ENCODE measurements around the gene KCNMB4. TPM values are rescaled to one million over a fixed set of nuclear protein-coding genes. Genes with fewer than 3 reads are reported as not detected.
A peak's percentile ranks its signal among the peaks of the same experiment; 100 is the strongest.

Gene KCNMB4
- total RNA-seq, 1 experiment from 2014 or later = 3.0 TPM

DNA sequence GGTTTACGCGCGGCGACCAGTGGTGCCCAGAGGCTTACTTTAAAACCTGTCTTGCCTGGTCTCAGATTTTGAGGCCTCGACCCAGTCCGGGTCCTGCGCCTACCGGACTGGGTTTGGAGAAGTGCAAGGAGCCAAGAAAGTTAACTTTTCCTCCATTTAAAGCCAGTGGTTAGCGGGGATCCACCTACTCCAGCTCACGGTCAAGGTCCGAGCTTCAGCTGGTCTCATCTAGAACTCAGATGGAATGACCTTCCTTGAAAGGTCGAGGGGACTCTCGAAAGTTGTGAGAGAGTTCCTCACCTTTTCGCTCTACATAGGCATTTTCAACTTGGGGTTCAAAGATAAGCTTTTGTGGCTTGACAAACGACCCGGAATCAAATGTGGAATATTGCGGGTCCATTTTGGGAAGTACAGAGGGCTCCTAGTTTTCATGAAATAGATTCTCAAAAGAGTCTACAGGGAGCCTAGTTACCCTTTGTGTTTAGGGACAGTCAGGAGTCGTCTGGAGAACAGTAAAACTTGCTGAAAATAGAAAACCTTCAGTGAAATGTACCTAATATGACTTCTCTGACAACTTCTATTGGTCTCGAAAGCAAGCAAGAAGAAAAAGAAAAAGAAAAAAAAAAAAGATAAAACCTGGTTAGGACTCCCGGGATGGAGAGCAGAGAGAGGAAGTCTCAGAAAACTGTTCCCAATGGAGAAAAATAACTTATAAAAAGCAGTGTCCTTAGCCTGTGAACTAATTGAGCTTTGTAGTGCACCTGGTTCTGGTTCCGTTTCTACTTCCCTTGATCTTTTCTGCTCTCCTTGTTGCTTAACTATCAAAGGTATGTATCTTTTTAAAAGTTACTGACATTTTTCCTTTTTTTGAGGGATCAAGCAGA, 1.4 kb downstream of the KCNMB4 start:
- Histone ChIP-seq H4K20me1 (ENCODE audit: low read length) (no peaks in the 10 kb centered on the region), H3K36me3 (ENCODE audit: low read depth, low read length) (no peaks in the 10 kb centered on the region), H3K4me2 (ENCODE audit: low read length) (peak overlapping the region; percentile 90), H3K79me2 (ENCODE audit: low read length) (no peaks in the 10 kb centered on the region), H3K9ac (ENCODE audit: low read length) (no peak overlapping the region), H3K27me3 (ENCODE audit: low read length) (no peaks in the 10 kb centered on the region), H3F3A (ENCODE audit: low read length, unreplicated experiment) (no peaks in the 10 kb centered on the region), H3K27ac (ENCODE audit: low read length) (no peak overlapping the region), H3K4me1 (ENCODE audit: insufficient read depth, low read length) (peaks cover 20% of the 10 kb centered on the region), H2AFZ (ENCODE audit: low read length) (peak overlapping the region; percentile 86), H3K9me3 (ENCODE audit: low read length) (no peaks in the 10 kb centered on the region), H3K4me3 (ENCODE audit: low read length) (peak overlapping the region; percentile 79), H3K9me2 (replicated peaks; ENCODE audit: low read length) (no peaks in the 10 kb centered on the region)
- DNase-seq (no peak), ATAC-seq (no peak)
- BruUV-seq (replicated peaks) = no TSS peak
- POLR2A ChIA-PET (ENCODE audit: unreplicated experiment) = interaction anchor here (0.6 to 0.7 kb wide), 2 partner anchors 216 to 253 kb away, joined by 6 to 7 read pairs; no protein-coding TSS in a partner anchor
- TF ChIP-seq, protein P1, sequence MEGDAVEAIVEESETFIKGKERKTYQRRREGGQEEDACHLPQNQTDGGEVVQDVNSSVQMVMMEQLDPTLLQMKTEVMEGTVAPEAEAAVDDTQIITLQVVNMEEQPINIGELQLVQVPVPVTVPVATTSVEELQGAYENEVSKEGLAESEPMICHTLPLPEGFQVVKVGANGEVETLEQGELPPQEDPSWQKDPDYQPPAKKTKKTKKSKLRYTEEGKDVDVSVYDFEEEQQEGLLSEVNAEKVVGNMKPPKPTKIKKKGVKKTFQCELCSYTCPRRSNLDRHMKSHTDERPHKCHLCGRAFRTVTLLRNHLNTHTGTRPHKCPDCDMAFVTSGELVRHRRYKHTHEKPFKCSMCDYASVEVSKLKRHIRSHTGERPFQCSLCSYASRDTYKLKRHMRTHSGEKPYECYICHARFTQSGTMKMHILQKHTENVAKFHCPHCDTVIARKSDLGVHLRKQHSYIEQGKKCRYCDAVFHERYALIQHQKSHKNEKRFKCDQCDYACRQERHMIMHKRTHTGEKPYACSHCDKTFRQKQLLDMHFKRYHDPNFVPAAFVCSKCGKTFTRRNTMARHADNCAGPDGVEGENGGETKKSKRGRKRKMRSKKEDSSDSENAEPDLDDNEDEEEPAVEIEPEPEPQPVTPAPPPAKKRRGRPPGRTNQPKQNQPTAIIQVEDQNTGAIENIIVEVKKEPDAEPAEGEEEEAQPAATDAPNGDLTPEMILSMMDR (conservative IDR thresholded peaks at IDR 0.05; ENCODE audit: low read depth, low read length) = no peak
- TF ChIP-seq EZH2phosphoT487 (IDR thresholded peaks at IDR 0.05; ENCODE audit: borderline replicate concordance, low read length) (no peak), EZH2 (IDR thresholded peaks at IDR 0.05; ENCODE audit: low read length, unreplicated experiment) (no peak)
- intact Hi-C loops (cut with micrococcal nuclease) = loop anchor here (5.0 to 10.0 kb wide), 4 partner anchors 125 to 463 kb away; partner anchors contain the start of gene CNOT2
- CTCF ChIA-PET = no interaction called here

DNA sequence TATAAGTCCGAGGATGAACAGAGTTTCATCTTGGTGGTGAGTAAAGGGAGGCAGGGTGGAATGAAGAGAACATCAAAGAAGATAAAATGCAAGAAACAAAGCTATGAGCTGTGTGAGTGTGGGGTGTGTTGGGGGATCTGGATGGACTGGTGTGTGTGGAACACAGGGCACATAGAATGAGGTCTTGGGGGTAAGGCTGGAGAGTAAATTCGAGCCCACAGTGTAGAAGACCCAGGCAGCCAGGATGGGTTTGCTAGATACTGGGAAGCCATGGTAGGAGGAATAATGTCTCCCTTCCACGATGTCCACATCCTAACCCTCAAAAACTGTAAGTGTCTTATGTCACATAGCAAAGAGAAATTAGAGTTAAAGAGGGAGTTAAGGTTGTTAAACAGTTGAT, 6.8 kb downstream of the KCNMB4 start:
- Histone ChIP-seq H4K20me1 (ENCODE audit: low read length) (no peaks in the 10 kb centered on the region), H3K4me3 (ENCODE audit: low read length) (no peak overlapping the region), H3K9me3 (ENCODE audit: low read length) (no peaks in the 10 kb centered on the region), H3K27ac (ENCODE audit: low read length) (no peak overlapping the region), H3K27me3 (ENCODE audit: low read length) (no peaks in the 10 kb centered on the region), H3K9me2 (replicated peaks; ENCODE audit: low read length) (no peaks in the 10 kb centered on the region), H2AFZ (ENCODE audit: low read length) (no peak overlapping the region), H3K4me1 (ENCODE audit: insufficient read depth, low read length) (peaks cover 5% of the 10 kb centered on the region), H3K4me2 (ENCODE audit: low read length) (no peak overlapping the region), H3K36me3 (ENCODE audit: low read depth, low read length) (no peaks in the 10 kb centered on the region), H3K79me2 (ENCODE audit: low read length) (no peaks in the 10 kb centered on the region), H3K9ac (ENCODE audit: low read length) (no peak overlapping the region), H3F3A (ENCODE audit: low read length, unreplicated experiment) (no peaks in the 10 kb centered on the region)
- DNase-seq (no peak), ATAC-seq (no peak)
- TF ChIP-seq, protein P1 (conservative IDR thresholded peaks at IDR 0.05; ENCODE audit: low read depth, low read length) = no peak
- TF ChIP-seq EZH2phosphoT487 (IDR thresholded peaks at IDR 0.05; ENCODE audit: borderline replicate concordance, low read length) (no peak), EZH2 (IDR thresholded peaks at IDR 0.05; ENCODE audit: low read length, unreplicated experiment) (no peak)
- intact Hi-C loops (cut with micrococcal nuclease) = no loop called here
- BruUV-seq (replicated peaks) = no TSS peak
- ChIA-PET CTCF (no interaction called here), POLR2A (ENCODE audit: unreplicated experiment) (no interaction called here)

DNA sequence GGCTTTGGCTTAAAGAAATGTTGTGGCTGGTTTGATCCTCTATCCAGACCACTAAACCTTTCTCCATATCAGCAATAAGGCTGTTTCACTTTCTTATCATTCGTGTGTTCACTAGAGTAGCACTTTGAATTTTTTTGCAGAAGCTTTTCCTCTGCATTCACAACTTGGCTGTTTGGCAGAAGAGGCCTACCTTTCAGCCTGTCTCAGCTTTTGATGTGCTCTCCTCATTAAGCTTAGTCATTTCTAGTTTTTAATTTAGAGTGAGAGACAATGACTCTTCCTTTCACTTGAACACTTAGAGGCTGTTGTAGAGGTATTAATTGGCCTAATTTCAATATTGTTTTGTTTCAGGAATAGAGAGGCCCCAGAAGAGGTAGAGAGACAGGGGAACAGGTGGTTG, 13.8 kb downstream of the KCNMB4 start:
- no peaks in the 10 kb centered on the region for H3K36me3 ChIP-seq (ENCODE audit: low read depth, low read length)
- H2AFZ ChIP-seq (ENCODE audit: low read length) = no peak overlapping the region
- intact Hi-C loops (cut with micrococcal nuclease) = no loop called here
- no peak overlapping the region for H3K4me2 ChIP-seq (ENCODE audit: low read length)
- no peak overlapping the region for H3K4me3 ChIP-seq (ENCODE audit: low read length)
- DNase-seq (no peak), ATAC-seq (no peak)
- no peaks in the 10 kb centered on the region for H3K27me3 ChIP-seq (ENCODE audit: low read length)
- H3K9ac ChIP-seq (ENCODE audit: low read length) = no peak overlapping the region
- H3K9me3 ChIP-seq (ENCODE audit: low read length) = no peaks in the 10 kb centered on the region
- H3K4me1 ChIP-seq (ENCODE audit: insufficient read depth, low read length) = no peaks in the 10 kb centered on the region
- no TSS peak for BruUV-seq (replicated peaks)
- no peaks in the 10 kb centered on the region for H3F3A ChIP-seq (ENCODE audit: low read length, unreplicated experiment)
- no peaks in the 10 kb centered on the region for H3K9me2 ChIP-seq (replicated peaks; ENCODE audit: low read length)
- POLR2A ChIA-PET (ENCODE audit: unreplicated experiment) = no interaction called here
- CTCF ChIA-PET = no interaction called here
- no peak overlapping the region for H3K27ac ChIP-seq (ENCODE audit: low read length)
- no peaks in the 10 kb centered on the region for H4K20me1 ChIP-seq (ENCODE audit: low read length)
- H3K79me2 ChIP-seq (ENCODE audit: low read length) = no peaks in the 10 kb centered on the region
- TF ChIP-seq, protein P1 (conservative IDR thresholded peaks at IDR 0.05; ENCODE audit: low read depth, low read length) = no peak
- TF ChIP-seq EZH2phosphoT487 (IDR thresholded peaks at IDR 0.05; ENCODE audit: borderline replicate concordance, low read length) (no peak), EZH2 (IDR thresholded peaks at IDR 0.05; ENCODE audit: low read length, unreplicated experiment) (no peak)

Data from PC-3 (cell line).